ENCODE results near the gene OLIG2. TPM values are rescaled to one million over a fixed set of nuclear protein-coding genes. Genes with fewer than 3 reads are reported as not detected.

OLIG2 gene
- total RNA-seq, 4 donors from 2014 or later = 0.10 TPM; not detected in 3

DNA sequence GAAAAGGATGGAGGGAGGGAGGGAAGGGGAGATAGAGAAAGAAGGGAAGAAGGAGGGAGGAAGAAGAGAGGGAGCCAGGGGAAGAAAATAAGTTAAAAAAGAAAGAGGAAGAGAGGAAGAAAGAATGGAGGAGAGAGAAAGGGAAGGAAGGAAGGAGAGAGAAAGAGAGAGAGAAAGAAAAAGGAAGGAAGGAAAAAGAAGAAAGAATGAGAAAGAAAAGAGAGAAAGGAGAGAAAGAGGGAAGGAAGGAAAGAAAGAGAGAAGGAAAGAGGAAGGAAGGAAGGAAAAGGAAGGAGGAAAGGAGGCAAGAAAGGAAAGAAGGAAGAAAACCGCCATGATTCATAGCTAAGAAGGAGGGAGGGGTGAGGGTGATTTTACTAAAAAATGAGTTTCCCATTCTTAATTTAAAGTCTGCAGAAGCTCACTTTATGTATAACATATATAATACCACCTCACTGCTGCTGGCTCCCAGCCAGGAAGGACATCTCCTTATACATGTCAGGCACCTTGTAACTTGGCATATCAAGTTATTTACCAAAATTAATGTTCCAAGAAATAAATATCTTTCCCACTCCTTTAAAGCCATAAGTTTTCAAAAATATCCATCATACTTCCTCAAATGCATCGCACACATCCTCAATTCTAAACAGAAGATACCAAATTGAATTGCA lies 46.0 kb upstream of the OLIG2 start:
- Histone ChIP-seq H3K36me3 (no peaks in the 10 kb centered on the region), H3K4me1 (no peaks in the 10 kb centered on the region), H3K4me3 (no peak overlapping the region), H3K27ac (no peak overlapping the region), H3K27me3 (no peaks in the 10 kb centered on the region), H3K9me3 (no peaks in the 10 kb centered on the region)
- in situ Hi-C loops (cut with MboI; ENCODE audit: low sequenced_read_pairs in 4 of 4) = no loop called here
- intact Hi-C loops (cut with DNase I; ENCODE audit: low total_unique reads) = no loop called here
- no peak for DNase-seq
- ATAC-seq = no peak
- no peak for TF ChIP-seq POLR2A (IDR thresholded peaks at IDR 0.05)
- TF ChIP-seq, protein P1, sequence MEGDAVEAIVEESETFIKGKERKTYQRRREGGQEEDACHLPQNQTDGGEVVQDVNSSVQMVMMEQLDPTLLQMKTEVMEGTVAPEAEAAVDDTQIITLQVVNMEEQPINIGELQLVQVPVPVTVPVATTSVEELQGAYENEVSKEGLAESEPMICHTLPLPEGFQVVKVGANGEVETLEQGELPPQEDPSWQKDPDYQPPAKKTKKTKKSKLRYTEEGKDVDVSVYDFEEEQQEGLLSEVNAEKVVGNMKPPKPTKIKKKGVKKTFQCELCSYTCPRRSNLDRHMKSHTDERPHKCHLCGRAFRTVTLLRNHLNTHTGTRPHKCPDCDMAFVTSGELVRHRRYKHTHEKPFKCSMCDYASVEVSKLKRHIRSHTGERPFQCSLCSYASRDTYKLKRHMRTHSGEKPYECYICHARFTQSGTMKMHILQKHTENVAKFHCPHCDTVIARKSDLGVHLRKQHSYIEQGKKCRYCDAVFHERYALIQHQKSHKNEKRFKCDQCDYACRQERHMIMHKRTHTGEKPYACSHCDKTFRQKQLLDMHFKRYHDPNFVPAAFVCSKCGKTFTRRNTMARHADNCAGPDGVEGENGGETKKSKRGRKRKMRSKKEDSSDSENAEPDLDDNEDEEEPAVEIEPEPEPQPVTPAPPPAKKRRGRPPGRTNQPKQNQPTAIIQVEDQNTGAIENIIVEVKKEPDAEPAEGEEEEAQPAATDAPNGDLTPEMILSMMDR (IDR thresholded peaks at IDR 0.05 in 4 of 5, conservative IDR thresholded peaks at IDR 0.05 in 1 of 5) = no peak

DNA sequence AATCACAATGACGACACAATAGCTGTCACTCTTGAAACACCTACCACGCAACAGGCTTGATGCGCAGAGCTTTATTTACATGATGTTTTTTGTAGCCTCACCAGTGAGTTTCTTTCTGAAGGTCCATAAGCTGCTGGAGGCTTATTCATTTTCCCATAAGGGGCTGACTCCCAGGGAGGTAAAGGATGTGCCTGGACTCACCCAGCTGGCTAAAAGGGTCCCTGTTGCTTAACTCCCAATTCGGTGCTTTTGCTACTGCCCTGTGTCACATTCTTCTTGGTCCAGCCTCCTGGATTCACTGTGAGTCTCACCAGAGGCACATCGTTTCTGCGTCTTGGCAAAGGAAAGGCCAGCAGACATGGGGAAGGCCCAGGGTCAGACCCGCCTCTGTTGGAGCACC lies 44.6 kb upstream of the OLIG2 start:
- Histone ChIP-seq H3K36me3 (no peaks in the 10 kb centered on the region), H3K27me3 (no peaks in the 10 kb centered on the region), H3K27ac (no peak overlapping the region), H3K4me1 (no peaks in the 10 kb centered on the region), H3K9me3 (no peaks in the 10 kb centered on the region), H3K4me3 (no peak overlapping the region)
- TF ChIP-seq, protein P1 (IDR thresholded peaks at IDR 0.05 in 4 of 5, conservative IDR thresholded peaks at IDR 0.05 in 1 of 5) = no peak
- no peak for TF ChIP-seq POLR2A (IDR thresholded peaks at IDR 0.05)
- intact Hi-C loops (cut with DNase I; ENCODE audit: low total_unique reads) (no loop called here), in situ Hi-C loops (cut with MboI; ENCODE audit: low sequenced_read_pairs in 4 of 4) (no loop called here)
- ATAC-seq (no peak), DNase-seq (no peak)

DNA sequence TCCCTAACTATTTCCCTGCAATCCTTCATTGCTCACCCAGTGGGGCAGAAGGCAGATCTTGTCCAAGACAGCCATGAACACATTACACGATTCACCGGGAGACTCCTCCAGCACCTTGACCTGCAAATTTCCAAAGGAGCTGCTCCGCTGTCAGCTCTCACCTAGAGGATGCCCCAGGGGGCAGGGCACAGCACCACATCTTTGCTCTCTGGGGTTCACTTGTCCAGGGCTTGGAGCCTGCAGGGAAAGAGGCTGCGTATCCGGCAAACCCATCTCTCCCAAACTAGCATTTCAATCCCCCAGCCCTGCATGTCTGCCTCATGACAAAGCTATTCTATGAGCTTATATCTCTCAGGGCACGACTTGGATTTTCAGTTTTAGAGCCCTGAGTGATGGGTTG lies 35.1 kb upstream of the OLIG2 start:
- TF ChIP-seq, protein P1 (IDR thresholded peaks at IDR 0.05 in 4 of 5, conservative IDR thresholded peaks at IDR 0.05 in 1 of 5) = no peak
- TF ChIP-seq POLR2A (IDR thresholded peaks at IDR 0.05) = no peak
- Histone ChIP-seq H3K4me1 (no peaks in the 10 kb centered on the region), H3K4me3 (no peak overlapping the region), H3K36me3 (no peaks in the 10 kb centered on the region), H3K9me3 (no peaks in the 10 kb centered on the region), H3K27ac (no peak overlapping the region), H3K27me3 (peaks cover 0 to 21% (median 17%) of the 10 kb centered on the region in 3 donors)
- ATAC-seq (no peak), DNase-seq (no peak)
- in situ Hi-C loops (cut with MboI; ENCODE audit: low sequenced_read_pairs in 4 of 4) = no loop called here
- intact Hi-C loops (cut with DNase I; ENCODE audit: low total_unique reads) = no loop called here

DNA sequence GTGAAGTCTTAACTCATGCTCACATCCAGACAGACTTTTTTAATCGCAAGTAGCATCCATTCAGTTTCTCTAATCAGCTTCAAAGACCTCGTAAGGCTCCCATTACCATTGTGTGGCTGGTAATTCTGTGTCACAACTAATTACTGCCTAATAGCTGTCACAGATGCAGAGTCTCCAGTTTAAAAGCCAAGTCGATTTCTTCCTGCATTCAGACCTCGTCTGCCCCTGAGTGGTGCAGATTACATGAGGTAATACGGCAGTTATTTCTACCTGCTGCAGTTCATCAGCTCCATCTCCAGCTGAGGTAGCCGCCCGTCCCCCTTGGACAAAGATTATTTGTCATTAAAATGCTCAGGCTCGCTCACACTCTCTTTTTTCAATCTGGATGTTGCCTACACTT lies 34.4 kb upstream of the OLIG2 start:
- DNase-seq = no peak
- Histone ChIP-seq H3K27me3 (peaks cover 0 to 21% (median 17%) of the 10 kb centered on the region in 3 donors), H3K4me1 (no peaks in the 10 kb centered on the region), H3K9me3 (no peaks in the 10 kb centered on the region), H3K4me3 (no peak overlapping the region), H3K27ac (no peak overlapping the region), H3K36me3 (no peaks in the 10 kb centered on the region)
- ATAC-seq = no peak
- no peak for TF ChIP-seq POLR2A (IDR thresholded peaks at IDR 0.05)
- TF ChIP-seq, protein P1 (IDR thresholded peaks at IDR 0.05 in 4 of 5, conservative IDR thresholded peaks at IDR 0.05 in 1 of 5) = no peak
- intact Hi-C loops (cut with DNase I; ENCODE audit: low total_unique reads) = no loop called here
- in situ Hi-C loops (cut with MboI; ENCODE audit: low sequenced_read_pairs in 4 of 4) = no loop called here

DNA sequence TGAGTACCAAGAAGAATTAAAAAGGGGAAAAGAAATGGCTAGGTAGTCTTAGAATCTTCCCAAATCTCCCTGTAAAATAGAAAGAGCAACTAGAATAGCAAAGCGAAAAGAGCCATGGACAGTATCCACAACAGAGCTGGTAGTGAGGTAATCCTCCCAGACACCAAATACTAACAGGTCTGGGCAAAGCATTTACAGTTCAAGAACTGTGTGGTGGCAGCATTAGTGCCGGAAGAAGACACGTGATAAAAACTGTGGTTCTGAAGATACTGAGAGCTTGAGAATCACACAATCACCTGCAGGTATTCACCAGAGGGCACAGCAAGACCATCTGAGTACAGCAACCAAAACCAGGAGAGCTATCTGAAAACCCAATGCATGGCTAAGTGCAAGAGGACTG lies 31.8 kb upstream of the OLIG2 start:
- H3K27ac ChIP-seq = no peak overlapping the region
- H3K9me3 ChIP-seq = no peaks in the 10 kb centered on the region
- H3K36me3 ChIP-seq = no peaks in the 10 kb centered on the region
- DNase-seq (no peak), ATAC-seq (no peak)
- no peak overlapping the region for H3K4me3 ChIP-seq
- in situ Hi-C loops (cut with MboI; ENCODE audit: low sequenced_read_pairs in 4 of 4) = no loop called here
- intact Hi-C loops (cut with DNase I; ENCODE audit: low total_unique reads) = loop anchor here (1.0 kb wide), 1 partner anchor 133 kb away; no protein-coding TSS in a partner anchor
- H3K4me1 ChIP-seq = no peaks in the 10 kb centered on the region
- TF ChIP-seq, protein P1 (IDR thresholded peaks at IDR 0.05 in 4 of 5, conservative IDR thresholded peaks at IDR 0.05 in 1 of 5) = no peak
- TF ChIP-seq POLR2A (IDR thresholded peaks at IDR 0.05) = no peak
- peaks cover 0 to 21% (median 6%) of the 10 kb centered on the region in 3 donors for H3K27me3 ChIP-seq

All from gastrocnemius medialis (tissue), 4 donors.